ENCODE measurements around the gene LMCD1.

The LMCD1 gene

GRCh38 chr3:8565376-8565775 is 63.8 kb downstream of the LMCD1 start:
- Histone ChIP-seq H3K27me3 (ENCODE audit: control insufficient read depth, insufficient read depth, low read length) (no peaks in the 10 kb centered on the region), H3K4me2 (ENCODE audit: low read length) (no peak overlapping the region), H2AFZ (no peak overlapping the region), H3K27ac (no peak overlapping the region), H3K4me3 (ENCODE audit: low read depth, low read length) (no peak overlapping the region), H3K9me3 (ENCODE audit: control insufficient read depth, low read length) (no peaks in the 10 kb centered on the region), H3K36me3 (ENCODE audit: control insufficient read depth, insufficient read depth, low read length) (no peaks in the 10 kb centered on the region), H3K4me1 (no peaks in the 10 kb centered on the region), H3K9ac (no peak overlapping the region), H3K79me2 (no peaks in the 10 kb centered on the region)
- TF ChIP-seq CTCF (IDR thresholded peaks at IDR 0.05): no peak

- Histone ChIP-seq H3K4me2 (ENCODE audit: low read length) (no peak overlapping the region), H3K9me3 (ENCODE audit: control insufficient read depth, low read length) (no peaks in the 10 kb centered on the region), H3K36me3 (ENCODE audit: control insufficient read depth, insufficient read depth, low read length) (no peaks in the 10 kb centered on the region), H2AFZ (no peak overlapping the region), H3K27ac (no peak overlapping the region), H3K79me2 (no peaks in the 10 kb centered on the region), H3K4me3 (ENCODE audit: low read depth, low read length) (no peak overlapping the region), H3K9ac (no peak overlapping the region), H3K4me1 (no peaks in the 10 kb centered on the region), H3K27me3 (ENCODE audit: control insufficient read depth, insufficient read depth, low read length) (no peaks in the 10 kb centered on the region)
- TF ChIP-seq CTCF (IDR thresholded peaks at IDR 0.05): no peak
Observed at GRCh38 chr3:8567784-8568575, 66.4 kb downstream of the LMCD1 start.

- no peak overlapping the region for H3K9ac ChIP-seq
- H3K9me3 ChIP-seq (ENCODE audit: control insufficient read depth, low read length): no peaks in the 10 kb centered on the region
- H3K4me3 ChIP-seq (ENCODE audit: low read depth, low read length): no peak overlapping the region
- H3K79me2 ChIP-seq: no peaks in the 10 kb centered on the region
- no peaks in the 10 kb centered on the region for H3K36me3 ChIP-seq (ENCODE audit: control insufficient read depth, insufficient read depth, low read length)
- H2AFZ ChIP-seq: no peak overlapping the region
- H3K27ac ChIP-seq: peak overlapping the region; percentile 20
- no peak for TF ChIP-seq CTCF (IDR thresholded peaks at IDR 0.05)
- H3K4me2 ChIP-seq (ENCODE audit: low read length): no peak overlapping the region
- H3K4me1 ChIP-seq: no peaks in the 10 kb centered on the region
- H3K27me3 ChIP-seq (ENCODE audit: control insufficient read depth, insufficient read depth, low read length): no peaks in the 10 kb centered on the region
Observed at GRCh38 chr3:8571256-8571655, 69.6 kb downstream of the LMCD1 start.

- TF ChIP-seq CTCF (IDR thresholded peaks at IDR 0.05): no peak
- Histone ChIP-seq H3K36me3 (ENCODE audit: control insufficient read depth, insufficient read depth, low read length) (no peaks in the 10 kb centered on the region), H3K4me1 (no peaks in the 10 kb centered on the region), H2AFZ (no peak overlapping the region), H3K4me2 (ENCODE audit: low read length) (no peak overlapping the region), H3K9ac (no peak overlapping the region), H3K79me2 (no peaks in the 10 kb centered on the region), H3K27ac (no peak overlapping the region), H3K4me3 (ENCODE audit: low read depth, low read length) (no peak overlapping the region), H3K9me3 (ENCODE audit: control insufficient read depth, low read length) (no peaks in the 10 kb centered on the region), H3K27me3 (ENCODE audit: control insufficient read depth, insufficient read depth, low read length) (no peaks in the 10 kb centered on the region)
Observed at GRCh38 chr3:8573342-8573926, 71.8 kb downstream of the LMCD1 start.
